Kidney (tissue), 14 donors: ENCODE results near the gene AIFM3. TPM values are rescaled to one million over a fixed set of nuclear protein-coding genes. Genes with fewer than 3 reads are reported as not detected.
A peak's percentile ranks its signal among the peaks of the same experiment; 100 is the strongest.

ENCODE experiments used
- DNase-seq, 5 donors: peaks; one replicate each; pipeline ENCODE4 v3.0.0-alpha.2; 2013 to 2020
- FAIRE-seq: peaks from 2 replicates; lab custom pipeline; 2012; peaks lifted over from hg19 to GRCh38; lab: Jason Lieb, UNC
- H3K27ac ChIP-seq, 2 donors: one replicate each; pipeline ENCODE4 v1.7.0; 2013; ENCODE audit warnings: low read depth in 2 of 2, low read length in 2 of 2, inconsistent platforms in 1 of 2
- H3K27me3 ChIP-seq: one replicate; pipeline ENCODE4 v1.7.1; 2013; ENCODE audit warnings: low read length, inconsistent platforms; ENCODE audit not compliant: control insufficient read depth, insufficient read depth
- H3K36me3 ChIP-seq, 3 donors: one replicate each; pipeline versions ENCODE4 v1.7.0 to v1.7.1; 2013; ENCODE audit warnings: low read length in 3 of 3, control low read depth in 1 of 3, inconsistent platforms in 1 of 3; ENCODE audit not compliant: insufficient read depth in 3 of 3, control insufficient read depth in 2 of 3
- H3K4me1 ChIP-seq, 3 donors: one replicate each; pipeline versions ENCODE4 v1.7.0 to v1.7.1; 2013; ENCODE audit warnings: low read length in 3 of 3, inconsistent platforms in 1 of 3, low read depth in 1 of 3; ENCODE audit not compliant: control insufficient read depth in 2 of 3, insufficient read depth in 2 of 3
- H3K4me3 ChIP-seq, 3 donors: one replicate each; pipeline versions ENCODE4 v1.7.0 to v1.8.1; 2013; ENCODE audit warnings: low read length in 3 of 3, control low read depth in 1 of 3, inconsistent platforms in 1 of 3
- H3K9ac ChIP-seq, 3 donors: one replicate each; pipeline versions ENCODE4 v1.7.0 to v1.7.1; 2013; ENCODE audit warnings: low read length in 3 of 3, control low read depth in 1 of 3, inconsistent platforms in 1 of 3
- H3K9me3 ChIP-seq, 3 donors: one replicate each; pipeline versions ENCODE4 v1.7.0 to v1.7.1; 2013; ENCODE audit warnings: low read length in 3 of 3, control low read depth in 1 of 3, inconsistent platforms in 1 of 3; ENCODE audit not compliant: control insufficient read depth in 2 of 3, insufficient read depth in 1 of 3
- CTCF ChIP-seq: IDR thresholded peaks from 3 replicates; pipeline ENCODE4 v1.5.1; 2012; ENCODE audit warnings: mild to moderate bottlenecking, moderate library complexity, borderline replicate concordance; ENCODE audit not compliant: insufficient read depth; ENCODE audit errors: extremely low read depth
- intact Hi-C: fragments of 100-400 bp; cut with DNase I; formaldehyde crosslinking; loops from one replicate; pipeline ENCODE4 v1.11.1; 2022
- polyA plus RNA-seq: library from polyadenylated mRNA; stranded (reverse); fragments of 350-450 nt; fragmentation: Illumina TruSeq; extraction: RNeasy Lipid Tissue Mini Kit (QIAGEN cat#74804); gene quantifications from one replicate; pipeline ENCODE4 v1.2.3, GENCODE V29; 2014; ENCODE audit warnings: low read depth, low replicate concordance; ENCODE audit not compliant: insufficient read depth
- total RNA-seq: library from RNA; stranded (reverse); fragmentation: NEBNext Ultra II Directional; extraction: Animal tissue kit (Norgen Biotek cat#: 25700); gene quantifications from one replicate; pipeline ENCODE4 v1.2.1, GENCODE V29; 2021
- donor health status: control.
- donor health status: control.
- donor health status: control.
- donor health status: control.
- donor health status: control.
- donor health status: DM: yes; HTN: yes; CAD: no.
- donor health status: Normal renal cell carcinoma (clear cell type).

AIFM3 gene
- total and polyA plus RNA-seq, 2 donors from 2014 or later = 3.1 to 4.4 TPM

GRCh38 chr22:20946991-20947390 lies 20.1 kb upstream of the AIFM3 start:
- intact Hi-C loops = no loop called here
- no peaks in the 10 kb centered on the region for H3K9me3 ChIP-seq
- no peak overlapping the region for H3K9ac ChIP-seq
- H3K4me1 ChIP-seq = peaks cover 0 to 21% (median 12%) of the 10 kb centered on the region in 3 donors
- H3K27ac ChIP-seq = no peak overlapping the region
- H3K4me3 ChIP-seq = no peak overlapping the region
- H3K36me3 ChIP-seq = peaks cover 6 to 7% (median 6%) of the 10 kb centered on the region in 3 donors
- no peak for TF ChIP-seq CTCF
- DNase-seq = no peak
- no peaks in the 10 kb centered on the region for H3K27me3 ChIP-seq
- no peak for FAIRE-seq

- DNase-seq (peak in 1 of 5 donors; percentile 12), FAIRE-seq (no peak)
- no peak overlapping the region for H3K9ac ChIP-seq
Observed at GRCh38 chr22:20948450-20948849, 18.6 kb upstream of the AIFM3 start.

GRCh38 chr22:20948989-20949388 lies 18.1 kb upstream of the AIFM3 start:
- DNase-seq (peak in 1 of 5 donors; percentile 10), FAIRE-seq (no peak)
- H3K4me3 ChIP-seq = no peak overlapping the region
- peaks cover 0 to 28% (median 19%) of the 10 kb centered on the region in 3 donors for H3K4me1 ChIP-seq
- TF ChIP-seq CTCF = no peak
- H3K27ac ChIP-seq = peak overlapping the region in 1 of 2 donors; percentile 7
- no peak overlapping the region for H3K9ac ChIP-seq
- peaks cover 6 to 16% (median 8%) of the 10 kb centered on the region in 3 donors for H3K36me3 ChIP-seq
- no peaks in the 10 kb centered on the region for H3K27me3 ChIP-seq
- intact Hi-C loops = no loop called here
- no peaks in the 10 kb centered on the region for H3K9me3 ChIP-seq

More at GRCh38 chr22:20948450-20948849, 18.6 kb upstream of the AIFM3 start:
- Histone ChIP-seq H3K9me3 (no peaks in the 10 kb centered on the region), H3K36me3 (peaks cover 6 to 11% (median 6%) of the 10 kb centered on the region in 3 donors), H3K27ac (peak overlapping the region in 1 of 2 donors; percentile 7), H3K4me1 (peaks cover 0 to 28% (median 19%) of the 10 kb centered on the region in 3 donors), H3K27me3 (no peaks in the 10 kb centered on the region), H3K4me3 (no peak overlapping the region)
- TF ChIP-seq CTCF = no peak
- intact Hi-C loops = no loop called here
